ENCODE measurements around the gene CDH4.

DNA sequence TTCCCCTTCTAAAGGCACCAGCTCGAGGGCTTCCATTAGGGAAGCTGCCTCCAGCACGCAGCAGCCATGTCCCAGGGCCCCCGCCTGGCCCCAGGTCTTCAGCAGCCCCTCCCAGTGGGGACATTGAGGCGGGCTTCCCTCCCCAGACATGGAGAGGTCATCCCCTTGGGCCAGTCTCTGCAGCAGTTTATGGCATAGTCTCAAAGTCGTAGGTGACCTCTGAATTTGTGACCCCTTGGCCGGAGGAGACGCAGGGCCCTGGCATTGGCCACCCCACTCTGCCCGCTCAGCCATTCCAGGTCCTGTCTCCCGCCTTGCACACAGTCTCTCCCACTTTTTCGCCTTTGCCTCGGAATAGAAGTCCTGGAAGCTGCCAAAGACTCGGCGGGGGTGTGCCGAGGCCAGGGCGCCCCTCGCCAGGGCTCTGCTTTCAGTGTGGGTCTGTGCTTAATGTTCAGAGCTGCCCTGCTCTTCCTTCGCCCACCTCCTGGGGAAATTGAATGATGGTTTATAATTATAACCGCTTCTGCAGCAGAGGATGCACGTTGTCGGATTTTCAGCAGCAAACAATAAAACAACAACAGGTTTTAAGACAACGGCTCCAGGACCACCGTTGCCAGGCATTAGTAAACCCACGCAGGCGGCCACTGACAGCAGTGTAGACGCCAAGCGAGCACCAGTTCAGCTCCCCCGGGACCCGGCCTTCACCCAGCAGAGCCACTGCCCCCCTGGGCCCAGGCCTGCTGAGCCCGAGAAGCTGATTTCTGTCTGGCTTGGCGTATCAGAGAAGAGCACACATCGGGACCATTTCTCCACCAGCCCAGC, 626.6 kb downstream of the CDH4 start:
- TF ChIP-seq POLR2A (IDR thresholded peaks at IDR 0.05), result no peak
- TF ChIP-seq, protein P1, sequence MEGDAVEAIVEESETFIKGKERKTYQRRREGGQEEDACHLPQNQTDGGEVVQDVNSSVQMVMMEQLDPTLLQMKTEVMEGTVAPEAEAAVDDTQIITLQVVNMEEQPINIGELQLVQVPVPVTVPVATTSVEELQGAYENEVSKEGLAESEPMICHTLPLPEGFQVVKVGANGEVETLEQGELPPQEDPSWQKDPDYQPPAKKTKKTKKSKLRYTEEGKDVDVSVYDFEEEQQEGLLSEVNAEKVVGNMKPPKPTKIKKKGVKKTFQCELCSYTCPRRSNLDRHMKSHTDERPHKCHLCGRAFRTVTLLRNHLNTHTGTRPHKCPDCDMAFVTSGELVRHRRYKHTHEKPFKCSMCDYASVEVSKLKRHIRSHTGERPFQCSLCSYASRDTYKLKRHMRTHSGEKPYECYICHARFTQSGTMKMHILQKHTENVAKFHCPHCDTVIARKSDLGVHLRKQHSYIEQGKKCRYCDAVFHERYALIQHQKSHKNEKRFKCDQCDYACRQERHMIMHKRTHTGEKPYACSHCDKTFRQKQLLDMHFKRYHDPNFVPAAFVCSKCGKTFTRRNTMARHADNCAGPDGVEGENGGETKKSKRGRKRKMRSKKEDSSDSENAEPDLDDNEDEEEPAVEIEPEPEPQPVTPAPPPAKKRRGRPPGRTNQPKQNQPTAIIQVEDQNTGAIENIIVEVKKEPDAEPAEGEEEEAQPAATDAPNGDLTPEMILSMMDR (IDR thresholded peaks at IDR 0.05), result no peak
